Bronchial epithelial cell (primary cell): Measurements from ENCODE around the gene IL17RD. TPM values are rescaled to one million over a fixed set of nuclear protein-coding genes. Genes with fewer than 3 reads are reported as not detected.
A peak's percentile ranks its signal among the peaks of the same experiment; 100 is the strongest.

Experiments used
- DNase-seq: peaks from one replicate; pipeline ENCODE4 v3.0.0-alpha.2; 2010; ENCODE audit warnings: low read depth
- FAIRE-seq: peaks from 2 replicates; lab custom pipeline; 2011; peaks lifted over from hg19 to GRCh38; lab: Jason Lieb, UNC
- H3K27me3 ChIP-seq: 2 replicates; pipeline ENCODE4 v1.5.1; 2011; ENCODE audit warnings: low read length; ENCODE audit not compliant: control insufficient read depth, insufficient read depth
- H3K36me3 ChIP-seq: 2 replicates; pipeline ENCODE4 v1.5.1; 2011; ENCODE audit warnings: low read length; ENCODE audit not compliant: control insufficient read depth, insufficient read depth
- H3K4me3 ChIP-seq: 2 replicates; pipeline ENCODE4 v1.5.1; 2011; ENCODE audit warnings: mild to moderate bottlenecking, low read depth, low read length, control low read depth
- CTCF ChIP-seq: IDR thresholded peaks from 2 replicates; pipeline ENCODE4 v1.5.1; 2011; ENCODE audit warnings: mild to moderate bottlenecking, moderate library complexity, low read length, control low read depth, inconsistent platforms; ENCODE audit not compliant: insufficient read depth, severe bottlenecking
- total RNA-seq: library from RNA; depleted of rRNA; stranded (reverse); fragments of >200 nt; gene quantifications from 2 replicates; pipeline ENCODE4 v1.2.1, GENCODE V29; 2014

IL17RD gene
- total RNA-seq, 1 donor from 2014 or later = 1.1 TPM

GRCh38 chr3:57105585-57105984 is 59.6 kb downstream of the IL17RD start:
- FAIRE-seq = no peak

GRCh38 chr3:57100046-57100695 is 65.0 kb downstream of the IL17RD start:
- Histone ChIP-seq H3K27me3 (no peaks in the 10 kb centered on the region), H3K36me3 (no peaks in the 10 kb centered on the region), H3K4me3 (no peak overlapping the region)
- peak; percentile 63 for DNase-seq
- no peak for FAIRE-seq
- TF ChIP-seq CTCF = peak; percentile 76

More at GRCh38 chr3:57105585-57105984, 59.6 kb downstream of the IL17RD start:
- DNase-seq = no peak
- TF ChIP-seq CTCF = no peak
- Histone ChIP-seq H3K36me3 (no peaks in the 10 kb centered on the region), H3K4me3 (no peak overlapping the region), H3K27me3 (no peaks in the 10 kb centered on the region)

- no peaks in the 10 kb centered on the region for H3K36me3 ChIP-seq
- DNase-seq = peak; percentile 35
- TF ChIP-seq CTCF = no peak
- H3K4me3 ChIP-seq = no peak overlapping the region
- no peak for FAIRE-seq
- no peaks in the 10 kb centered on the region for H3K27me3 ChIP-seq
Observed at GRCh38 chr3:57098418-57099310, 66.5 kb downstream of the IL17RD start.

- TF ChIP-seq CTCF = no peak
- FAIRE-seq (no peak), DNase-seq (no peak)
- H3K27me3 ChIP-seq = no peaks in the 10 kb centered on the region
- H3K4me3 ChIP-seq = no peak overlapping the region
- H3K36me3 ChIP-seq = no peaks in the 10 kb centered on the region
Observed at GRCh38 chr3:57097536-57097935, 67.6 kb downstream of the IL17RD start.

- Histone ChIP-seq H3K27me3 (no peaks in the 10 kb centered on the region), H3K36me3 (no peaks in the 10 kb centered on the region), H3K4me3 (no peak overlapping the region)
- DNase-seq (no peak), FAIRE-seq (no peak)
- TF ChIP-seq CTCF = no peak
Observed at GRCh38 chr3:57095363-57095762, 69.8 kb downstream of the IL17RD start.
